HG03095 (cell line): ENCODE data around the gene MRC2.

Source experiments
- ATAC-seq: cut with Tn5 transposase; IDR thresholded peaks from one replicate; pipeline ENCODE4 v1.9.1; 2021; ENCODE audit warnings: moderate library complexity; ENCODE audit not compliant: unreplicated experiment

MRC2 gene

DNA sequence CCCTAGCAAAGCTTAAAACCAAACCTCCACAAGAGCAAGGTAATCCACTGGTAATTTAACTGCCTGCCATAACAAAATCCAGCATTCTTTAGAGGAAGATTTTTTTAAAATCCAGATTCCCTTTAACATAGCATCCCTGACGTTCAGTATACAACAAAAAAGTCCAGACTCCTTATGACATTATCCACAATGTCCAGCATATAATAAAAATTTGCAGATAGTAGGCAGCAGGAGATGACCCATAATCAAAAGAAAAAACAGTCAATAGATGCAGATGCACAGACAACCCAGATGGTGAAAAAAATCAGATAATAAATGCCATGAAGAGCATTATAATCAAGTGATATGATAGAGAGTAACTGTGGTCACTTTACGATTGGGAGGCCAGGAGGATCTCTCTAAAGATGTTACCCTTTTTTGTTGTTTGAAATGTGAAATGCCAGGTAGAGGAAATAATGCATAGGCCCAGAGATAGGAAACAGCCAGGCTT, 33.2 kb downstream of the MRC2 start:
- no peak for ATAC-seq

DNA sequence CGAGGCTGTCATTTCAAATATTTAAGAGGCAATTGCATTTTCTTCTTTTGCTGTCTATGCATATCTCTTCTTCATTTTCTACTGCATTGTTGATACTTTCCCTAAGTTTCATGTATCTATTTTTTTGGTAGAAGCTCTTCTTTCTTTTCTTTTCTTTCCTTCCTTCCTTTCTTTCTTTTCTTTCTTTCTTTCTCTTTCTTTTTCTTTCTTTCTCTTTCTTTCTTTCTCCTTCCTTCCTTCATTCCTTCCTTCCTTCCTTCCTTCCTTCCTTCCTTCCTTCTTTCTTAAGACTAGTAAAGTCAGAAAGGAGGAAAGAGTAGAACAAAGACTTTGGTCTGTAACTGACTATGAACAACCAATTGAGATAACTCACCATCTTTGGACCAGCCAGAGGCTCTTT, 33.9 kb downstream of the MRC2 start:
- ATAC-seq, result no peak

DNA sequence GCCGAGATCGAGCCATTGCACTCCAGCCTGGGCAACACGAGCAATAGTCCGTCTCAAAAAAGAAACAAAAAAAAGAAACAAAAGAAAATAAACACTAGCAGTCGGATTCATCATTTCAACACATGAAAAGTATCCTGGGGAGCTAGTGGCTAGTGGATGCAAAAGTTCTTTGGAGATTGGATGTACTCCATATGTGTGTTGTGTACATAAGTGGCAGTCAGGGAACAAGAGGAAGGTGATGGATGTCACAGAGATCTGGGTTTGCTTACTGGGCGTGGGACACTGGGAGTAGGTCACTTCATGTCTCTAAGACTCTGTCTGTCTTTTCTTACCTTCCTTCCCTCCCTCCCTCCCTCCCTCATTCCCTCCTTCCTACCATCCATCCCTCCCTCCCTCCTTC, 35.4 kb downstream of the MRC2 start:
- no peak for ATAC-seq

DNA sequence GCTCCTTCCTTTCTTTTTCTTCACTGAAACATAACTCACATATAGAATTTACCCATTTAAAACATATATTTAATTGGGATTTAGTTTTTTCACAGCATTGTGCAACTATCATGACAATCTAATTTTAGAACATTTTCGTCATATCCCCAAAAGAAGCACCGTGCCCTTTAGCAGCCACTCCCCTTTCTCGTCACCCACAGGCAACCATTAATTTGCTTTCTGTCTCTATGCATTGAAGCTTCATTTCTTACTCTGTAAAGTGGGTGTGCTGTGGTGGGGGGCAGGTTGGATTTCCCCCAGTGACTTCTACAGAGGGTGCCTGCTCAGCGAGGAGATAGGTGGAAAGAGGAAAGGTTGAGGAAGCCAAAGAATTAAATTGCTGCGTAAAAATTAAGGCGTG, 35.8 kb downstream of the MRC2 start:
- no peak for ATAC-seq

DNA sequence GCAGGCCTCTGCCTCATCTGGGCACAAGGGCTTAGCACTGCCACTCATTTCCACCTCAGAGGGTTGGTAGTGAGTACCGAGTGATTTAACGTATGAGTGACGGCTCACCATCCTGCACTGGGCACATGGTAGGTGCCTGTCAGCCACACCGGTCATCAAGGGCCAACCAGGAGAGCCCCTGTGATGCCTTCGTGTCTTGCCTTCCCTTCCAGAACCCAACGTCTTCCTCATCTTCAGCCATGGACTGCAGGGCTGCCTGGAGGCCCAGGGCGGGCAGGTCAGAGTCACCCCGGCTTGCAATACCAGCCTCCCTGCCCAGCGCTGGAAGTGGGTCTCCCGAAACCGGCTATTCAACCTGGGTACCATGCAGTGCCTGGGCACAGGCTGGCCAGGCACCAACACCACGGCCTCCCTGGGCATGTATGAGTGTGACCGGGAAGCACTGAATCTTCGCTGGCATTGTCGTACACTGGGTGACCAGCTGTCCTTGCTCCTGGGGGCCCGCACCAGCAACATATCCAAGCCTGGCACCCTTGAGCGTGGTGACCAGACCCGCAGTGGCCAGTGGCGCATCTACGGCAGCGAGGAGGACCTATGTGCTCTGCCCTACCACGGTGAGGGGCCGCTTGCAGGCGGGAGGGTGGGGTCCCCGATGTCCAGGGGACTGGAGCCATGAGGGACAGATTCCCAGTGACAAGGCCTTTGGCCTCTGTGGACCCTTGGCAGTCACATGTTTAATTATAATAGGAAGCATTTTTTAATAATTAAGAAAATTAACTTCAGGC, 37.1 kb downstream of the MRC2 start:
- ATAC-seq, result no peak

DNA sequence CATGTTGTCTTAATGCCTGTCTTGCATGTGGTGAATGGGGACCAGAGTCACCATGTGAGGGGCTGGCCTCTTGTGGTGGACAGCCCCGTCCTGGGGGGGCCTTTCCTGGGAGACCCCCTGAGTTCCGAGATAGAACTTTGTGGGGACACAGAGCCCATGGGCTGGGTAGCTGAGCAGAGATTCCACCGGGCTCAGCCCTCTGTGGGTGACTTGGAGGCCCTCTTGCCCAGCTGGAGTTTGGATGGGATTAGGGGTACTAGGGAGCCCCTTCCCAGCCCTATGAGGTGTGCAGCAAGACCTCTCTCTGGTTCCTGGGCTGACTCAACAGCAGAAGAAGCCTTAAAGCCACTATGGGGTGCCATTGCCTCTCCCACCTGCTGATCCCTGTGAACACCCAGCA, 38.1 kb downstream of the MRC2 start:
- ATAC-seq, result no peak

DNA sequence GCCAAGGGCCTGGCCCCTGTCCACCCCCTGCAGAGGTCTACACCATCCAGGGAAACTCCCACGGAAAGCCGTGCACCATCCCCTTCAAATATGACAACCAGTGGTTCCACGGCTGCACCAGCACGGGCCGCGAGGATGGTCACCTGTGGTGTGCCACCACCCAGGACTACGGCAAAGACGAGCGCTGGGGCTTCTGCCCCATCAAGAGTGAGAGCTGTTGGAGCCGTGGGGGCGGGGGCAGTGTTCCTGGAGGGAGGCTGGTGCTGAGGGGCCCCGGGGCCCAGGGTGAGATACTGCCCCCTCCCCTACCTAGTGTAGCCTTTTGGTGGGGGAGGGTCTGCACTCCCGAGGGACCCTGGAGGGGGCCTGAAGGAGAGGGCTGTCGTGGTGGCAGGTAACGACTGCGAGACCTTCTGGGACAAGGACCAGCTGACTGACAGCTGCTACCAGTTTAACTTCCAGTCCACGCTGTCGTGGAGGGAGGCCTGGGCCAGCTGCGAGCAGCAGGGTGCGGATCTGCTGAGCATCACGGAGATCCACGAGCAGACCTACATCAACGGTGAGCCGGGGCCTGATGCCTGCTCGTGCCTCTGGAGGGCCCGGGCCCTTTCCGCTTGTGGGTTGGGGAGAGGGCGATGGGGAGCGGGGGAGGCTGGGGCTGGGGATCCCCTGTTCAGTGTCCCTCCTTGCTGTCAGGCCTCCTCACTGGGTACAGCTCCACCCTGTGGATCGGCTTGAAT, 38.8 kb downstream of the MRC2 start:
- no peak for ATAC-seq

DNA sequence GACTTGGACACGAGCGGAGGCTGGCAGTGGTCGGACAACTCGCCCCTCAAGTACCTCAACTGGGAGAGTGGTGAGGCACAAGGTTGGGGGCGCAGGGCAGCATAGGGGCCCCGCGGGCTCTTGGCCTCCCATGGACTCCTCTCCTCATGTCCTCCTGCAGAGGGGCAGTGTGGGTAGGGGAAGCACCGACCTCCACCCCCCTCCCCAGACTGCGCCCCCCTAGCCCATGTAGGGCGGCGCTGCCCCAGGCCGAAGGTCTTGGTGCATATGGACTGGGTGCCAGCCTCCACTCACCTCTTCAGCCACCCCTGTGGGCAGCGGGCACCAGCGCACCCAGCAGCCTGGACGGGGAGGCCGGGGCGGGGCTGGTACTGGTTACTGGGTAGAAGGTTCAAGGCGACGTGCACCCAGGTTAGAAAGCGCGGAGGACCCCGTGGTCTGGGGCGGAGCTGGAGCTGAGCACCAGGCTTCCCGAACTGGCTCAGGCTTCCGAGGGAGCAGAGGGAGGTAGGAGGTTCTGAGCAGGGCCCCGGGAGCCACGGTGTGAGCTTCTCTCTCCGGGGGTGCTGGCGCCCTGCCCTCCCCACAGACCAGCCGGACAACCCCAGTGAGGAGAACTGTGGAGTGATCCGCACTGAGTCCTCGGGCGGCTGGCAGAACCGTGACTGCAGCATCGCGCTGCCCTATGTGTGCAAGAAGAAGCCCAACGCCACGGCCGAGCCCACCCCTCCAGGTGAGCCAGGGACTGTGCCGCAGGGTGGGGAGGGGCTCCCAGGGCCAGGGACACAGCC, 39.5 kb downstream of the MRC2 start:
- no peak for ATAC-seq

DNA sequence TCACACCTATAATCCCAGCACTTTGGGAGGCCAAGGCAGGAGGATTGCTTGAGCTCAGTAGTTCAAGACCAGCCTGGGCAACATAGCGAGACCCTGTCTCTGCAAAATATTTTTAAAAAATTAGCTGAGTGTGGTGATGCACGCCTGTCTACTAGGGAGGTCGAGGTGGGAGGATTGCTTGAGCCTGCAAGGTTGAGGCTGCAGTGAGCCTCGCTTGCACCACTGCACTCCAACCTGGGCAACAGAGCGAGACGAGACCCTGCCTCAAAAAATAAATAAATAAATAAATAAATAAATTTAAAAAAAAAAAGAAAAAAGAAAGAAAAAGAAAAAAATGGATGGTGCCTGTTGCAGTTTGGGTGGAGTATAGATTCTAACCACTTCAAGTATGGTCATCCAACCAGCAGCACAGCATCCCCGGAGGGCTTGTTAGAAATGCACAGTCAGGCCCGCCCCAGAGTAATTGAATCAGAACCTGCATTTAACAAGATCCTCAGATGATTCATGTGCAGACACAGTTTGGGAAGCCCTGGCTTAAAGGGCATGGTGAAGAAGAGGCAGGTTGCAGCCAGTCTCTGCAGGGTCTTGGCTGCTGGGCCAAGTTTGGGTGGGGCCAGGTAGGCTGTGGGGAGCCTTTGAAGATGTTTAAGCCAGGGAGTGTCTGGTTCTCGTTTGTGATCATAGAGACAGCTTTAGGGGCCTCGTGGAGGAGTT, 40.8 kb downstream of the MRC2 start:
- ATAC-seq, result no peak

DNA sequence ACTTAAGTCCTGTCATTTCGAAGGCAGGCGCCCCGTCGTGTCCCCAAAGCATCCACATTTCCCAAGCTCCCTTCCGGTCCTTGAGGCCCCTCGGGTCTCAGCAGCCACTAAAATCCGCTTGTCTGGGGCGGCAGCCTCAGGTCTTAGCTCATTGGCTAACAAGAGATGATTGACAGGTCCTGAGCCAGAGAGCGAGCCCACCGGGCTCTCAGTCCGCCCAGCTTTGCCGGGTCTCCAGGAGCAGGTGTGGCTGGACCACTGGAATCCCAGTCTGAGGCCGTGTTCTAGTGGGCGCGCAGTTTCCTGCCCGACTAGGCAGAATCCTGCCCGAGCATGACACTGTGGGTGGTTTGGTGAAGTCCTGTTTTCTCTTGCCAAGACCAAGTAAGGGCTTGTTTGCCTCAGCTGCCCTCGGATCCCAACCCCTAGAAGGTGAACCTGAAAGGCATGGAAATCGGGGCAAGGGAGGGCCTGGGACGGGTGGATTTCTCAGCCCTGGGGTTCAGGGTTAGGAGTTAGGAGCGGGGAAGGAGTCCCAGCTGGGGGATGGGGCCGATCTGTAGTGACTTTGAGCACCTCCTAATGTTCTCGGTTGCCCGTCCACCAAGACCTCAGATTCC, 42.8 kb downstream of the MRC2 start:
- ATAC-seq, result no peak

DNA sequence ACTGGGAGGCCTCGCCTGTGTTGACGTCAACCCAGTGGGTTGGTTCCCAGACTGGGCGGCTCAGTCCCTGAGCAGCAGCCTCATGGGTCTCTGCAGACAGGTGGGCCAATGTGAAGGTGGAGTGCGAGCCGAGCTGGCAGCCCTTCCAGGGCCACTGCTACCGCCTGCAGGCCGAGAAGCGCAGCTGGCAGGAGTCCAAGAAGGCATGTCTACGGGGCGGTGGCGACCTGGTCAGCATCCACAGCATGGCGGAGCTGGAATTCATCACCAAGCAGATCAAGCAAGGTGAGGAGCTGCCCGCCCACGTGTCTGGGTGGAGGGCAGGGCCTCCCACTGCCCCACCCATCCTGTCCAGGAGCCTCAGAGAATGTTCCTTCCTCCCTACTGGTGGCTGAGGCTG, 44.1 kb downstream of the MRC2 start:
- no peak for ATAC-seq

DNA sequence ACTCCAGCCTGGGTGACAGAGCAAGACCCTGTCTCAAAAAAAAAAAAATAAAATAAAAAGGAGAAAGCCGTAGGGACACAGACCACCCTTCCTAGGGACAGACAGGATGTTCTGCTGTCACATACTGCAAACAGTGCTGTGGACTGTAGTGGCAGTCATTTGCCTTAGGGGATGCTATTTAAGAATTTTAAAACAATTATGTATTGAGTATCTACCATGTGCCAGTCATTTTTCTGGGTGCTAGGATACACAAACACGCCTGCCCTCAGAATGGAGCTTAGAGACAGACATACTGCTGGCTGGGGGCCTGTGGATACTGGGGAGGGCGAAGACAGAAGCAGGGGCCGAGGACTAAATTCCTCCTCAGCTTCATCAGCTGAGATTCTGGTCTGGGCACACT, 45.5 kb downstream of the MRC2 start:
- no peak for ATAC-seq

DNA sequence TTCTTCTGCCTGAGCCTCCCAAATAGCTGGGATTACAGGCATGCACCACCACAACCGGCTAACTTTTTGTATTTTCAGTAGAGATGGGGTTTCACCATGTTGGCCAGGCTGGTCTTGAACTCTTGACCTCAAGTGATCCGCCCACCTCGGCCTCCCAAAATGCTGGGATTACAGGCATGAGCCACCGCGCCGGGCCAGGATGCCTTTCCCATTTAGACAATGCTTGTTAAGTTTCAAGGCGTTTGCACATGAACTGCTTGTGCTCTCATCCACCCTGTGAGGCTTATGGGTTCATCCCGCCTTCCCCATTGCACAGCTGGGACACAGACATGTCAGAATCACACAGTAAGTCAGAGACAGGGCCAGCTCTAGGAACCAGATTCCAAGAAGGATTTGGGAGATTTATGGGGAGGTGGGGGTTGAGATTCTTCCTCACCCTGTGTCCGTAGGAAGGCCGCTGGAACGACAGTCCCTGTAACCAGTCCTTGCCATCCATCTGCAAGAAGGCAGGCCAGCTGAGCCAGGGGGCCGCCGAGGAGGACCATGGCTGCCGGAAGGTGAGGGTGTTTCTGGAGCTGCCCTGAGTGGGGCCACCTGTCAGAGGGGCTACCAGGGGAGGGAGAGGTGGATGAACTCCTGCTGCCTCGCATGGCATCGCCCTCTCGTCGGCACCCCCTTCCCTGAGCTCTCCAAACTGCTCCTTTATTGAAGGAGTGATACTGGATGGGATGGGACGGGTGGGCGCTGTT, 46.3 kb downstream of the MRC2 start:
- no peak for ATAC-seq

DNA sequence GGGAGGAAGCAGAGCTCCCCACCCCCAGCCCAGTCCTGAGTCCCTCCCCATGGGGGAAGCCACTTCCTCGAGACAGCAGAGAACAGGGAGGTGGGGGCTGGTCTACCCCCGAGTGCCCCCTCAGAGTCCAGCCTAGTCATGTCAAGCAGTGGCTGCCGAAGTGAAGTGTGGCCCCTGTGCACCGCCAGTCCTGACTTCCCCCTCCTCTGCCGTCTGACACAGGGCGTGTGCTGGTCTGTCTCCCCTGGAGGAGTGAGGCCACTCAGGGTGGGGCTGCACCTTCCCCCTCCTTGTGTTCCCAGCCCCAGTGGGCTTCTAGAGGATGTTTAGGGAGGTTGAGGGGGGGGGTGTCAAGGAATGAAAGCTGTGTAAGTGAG, 46.9 kb downstream of the MRC2 start:
- no peak for ATAC-seq

DNA sequence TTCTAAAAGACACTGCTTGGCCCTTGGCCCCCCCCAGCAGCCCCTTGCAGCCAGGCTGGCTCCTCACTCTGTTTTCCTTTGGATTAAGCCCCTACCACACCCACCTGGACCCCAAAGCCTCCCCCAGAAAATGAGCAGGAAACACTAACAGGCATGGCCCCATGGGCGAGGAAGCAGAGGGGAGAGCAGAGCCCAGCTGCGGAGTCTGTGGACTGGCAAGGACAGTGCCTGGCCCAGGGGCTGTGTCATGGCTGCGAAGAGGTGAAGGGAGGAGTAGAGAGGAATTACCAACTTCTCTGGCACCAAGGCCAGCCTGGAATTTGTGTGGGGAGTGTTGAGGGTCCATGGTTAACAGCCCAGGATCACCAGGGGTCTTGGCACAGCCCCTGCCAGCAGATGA, 47.4 kb downstream of the MRC2 start:
- ATAC-seq, result no peak

DNA sequence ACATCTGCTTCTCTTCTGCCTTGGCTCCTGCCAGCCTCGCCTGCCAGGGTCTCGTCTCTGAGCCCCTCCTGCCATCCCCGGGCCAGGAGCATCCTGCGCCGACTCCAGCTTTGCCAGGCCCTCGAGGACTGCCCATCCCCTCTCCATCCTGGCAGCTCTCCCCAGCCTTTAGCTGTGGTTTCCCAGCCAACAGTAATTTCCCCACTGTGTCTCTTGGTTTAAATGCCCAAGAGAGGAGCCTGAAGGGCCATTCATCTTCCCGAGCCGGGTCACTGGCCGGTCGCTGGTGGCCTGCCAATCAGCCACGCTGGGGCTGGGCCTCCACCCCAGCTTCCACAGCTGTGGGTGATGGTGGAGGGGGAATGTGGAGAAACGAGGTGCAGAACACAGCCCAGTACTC, 47.8 kb downstream of the MRC2 start:
- ATAC-seq, result no peak

DNA sequence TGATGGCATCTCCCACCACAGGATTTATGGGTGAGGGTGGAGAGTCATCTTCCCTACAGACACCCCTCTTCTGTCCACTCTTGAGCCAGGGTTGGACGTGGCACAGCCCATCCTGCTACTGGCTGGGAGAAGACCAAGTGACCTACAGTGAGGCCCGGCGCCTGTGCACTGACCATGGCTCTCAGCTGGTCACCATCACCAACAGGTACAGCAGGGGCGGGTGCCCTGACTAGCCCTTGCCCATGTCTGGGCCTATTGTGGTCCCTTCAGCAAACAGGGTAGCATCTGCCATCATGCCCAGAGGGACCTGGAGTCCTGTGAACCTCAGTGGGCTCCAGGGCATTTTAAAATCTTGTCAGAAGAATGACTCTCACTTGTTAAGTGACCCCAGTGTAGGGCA, 48.2 kb downstream of the MRC2 start:
- no peak for ATAC-seq

DNA sequence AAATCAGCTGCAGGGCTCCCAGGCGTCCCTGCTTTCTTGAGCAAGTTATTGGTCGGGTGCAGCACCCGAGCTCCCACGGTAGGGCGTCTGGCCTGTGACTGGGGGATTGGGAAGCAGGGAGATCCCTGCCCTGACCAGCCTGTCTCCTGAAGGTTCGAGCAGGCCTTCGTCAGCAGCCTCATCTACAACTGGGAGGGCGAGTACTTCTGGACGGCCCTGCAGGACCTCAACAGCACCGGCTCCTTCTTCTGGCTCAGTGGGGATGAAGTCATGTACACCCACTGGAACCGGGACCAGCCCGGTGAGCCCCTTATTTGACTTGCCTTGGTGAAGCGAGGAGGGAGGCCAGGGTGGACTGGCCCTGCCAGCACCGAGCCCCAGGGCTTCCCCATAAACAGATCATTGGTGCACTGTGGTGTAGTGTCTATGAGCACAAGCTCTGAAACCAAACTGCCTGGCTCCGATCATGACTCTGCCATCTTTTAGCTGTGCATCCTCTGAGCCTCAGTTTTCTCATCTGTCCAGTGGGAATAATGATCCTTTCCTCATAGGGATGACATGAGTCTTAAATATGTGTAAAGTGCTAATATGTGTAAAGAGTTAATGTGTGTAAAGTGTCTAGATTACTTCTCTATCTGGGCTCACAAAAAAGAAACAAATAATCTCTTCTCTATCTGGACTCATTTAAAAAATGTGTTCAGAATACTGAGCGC, 48.9 kb downstream of the MRC2 start:
- no peak for ATAC-seq

DNA sequence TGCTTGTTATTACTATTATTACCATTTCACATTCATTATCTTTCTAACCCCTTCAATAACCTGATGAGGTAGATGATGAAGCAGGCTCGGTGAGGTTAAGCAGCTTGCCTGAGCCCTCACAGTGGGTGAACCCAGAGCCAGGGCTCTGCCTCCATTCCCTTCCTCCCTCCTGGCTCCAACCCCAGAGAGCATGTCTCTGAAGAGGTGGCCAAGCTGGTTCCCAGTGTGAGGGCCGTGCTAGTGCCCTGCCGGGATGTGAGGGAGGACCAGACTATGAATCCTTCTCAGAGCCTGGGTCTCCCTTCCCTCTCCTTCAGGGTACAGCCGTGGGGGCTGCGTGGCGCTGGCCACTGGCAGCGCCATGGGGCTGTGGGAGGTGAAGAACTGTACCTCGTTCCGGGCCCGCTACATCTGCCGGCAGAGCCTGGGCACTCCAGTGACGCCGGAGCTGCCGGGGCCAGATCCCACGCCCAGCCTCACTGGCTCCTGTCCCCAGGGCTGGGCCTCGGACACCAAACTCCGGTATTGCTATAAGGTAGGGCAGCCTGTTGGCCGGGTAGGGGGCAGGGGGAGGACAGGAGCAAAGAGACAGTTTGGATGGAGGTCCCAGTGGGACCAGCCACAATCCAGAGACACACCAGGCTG, 49.6 kb downstream of the MRC2 start:
- ATAC-seq, result no peak
